Vagina (tissue), 2 donors: ENCODE measurements around the gene KCTD21.

Source experiments
- CTCF ChIP-seq, 3 experiments: fragments of 450-650 bp in 2 of 3; fragments of 200-600 bp in 1 of 3; sonication (generic) in 1 of 3; IDR thresholded peaks; one replicate each; pipeline ENCODE4 v1.5.1; 2017 to 2019; ENCODE audit warnings: antibody characterized with exemption in 3 of 3, mild to moderate bottlenecking in 2 of 3, moderate library complexity in 2 of 3
- POLR2AphosphoS5 ChIP-seq, 2 donors: sonication (generic); formaldehyde crosslinking; IDR thresholded peaks; one replicate each; pipeline ENCODE4 v1.9.0; 2017; ENCODE audit warnings: antibody characterized with exemption in 2 of 2, mild to moderate bottlenecking in 2 of 2, low read depth in 1 of 2; ENCODE audit not compliant: insufficient read depth in 1 of 2

DNA sequence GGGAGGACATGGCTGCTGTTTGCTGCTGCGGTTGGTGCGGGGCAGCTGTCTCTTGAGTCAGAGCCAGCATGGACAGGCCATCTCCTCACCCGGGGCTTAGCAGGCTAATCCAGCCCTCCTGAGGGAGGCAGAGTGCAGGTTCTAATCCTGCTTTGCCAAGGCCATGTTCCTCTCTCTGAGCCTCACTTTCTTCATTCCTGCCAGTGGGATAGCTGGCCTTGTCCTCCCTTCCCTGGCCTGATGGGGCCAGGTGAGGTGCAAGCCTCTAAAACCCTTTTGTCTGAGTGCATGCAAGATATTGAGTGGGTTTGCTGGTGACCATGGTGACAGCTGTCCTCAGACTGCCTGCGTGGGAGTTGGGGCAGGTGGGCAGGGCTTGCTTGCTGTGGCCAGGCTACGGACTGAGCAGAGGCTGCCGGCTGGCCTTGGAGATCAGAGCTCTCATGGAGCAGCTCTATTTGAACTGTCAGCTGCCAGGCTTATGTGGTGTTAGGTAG is 3.8 kb upstream of the KCTD21 start:
- TF ChIP-seq CTCF (IDR thresholded peaks at IDR 0.05) (no peak), POLR2AphosphoS5 (IDR thresholded peaks at IDR 0.05; ENCODE audit: insufficient read depth in 1 of 2, low read depth in 1 of 2) (no peak)
